BLaER1 treated with 17β-estradiol and CSF1 and Interleukin-3, amounts not matched to agents 10 nM and 100 nM (cell line): Measurements from ENCODE around the gene KTI12.
"Not testable (repeated sequence)": the region's sequence is repeated elsewhere in the genome, so short reads cannot be mapped to it uniquely, and the experiment has no call there.

ENCODE experiments used
- H3K27ac ChIP-seq, 11 experiments: shearing (Covaris generic); formaldehyde crosslinking; 2 replicates each; pipeline ENCODE4 v1.8.1; 2022
- H3K27me3 ChIP-seq, 11 experiments: shearing (Covaris generic); formaldehyde crosslinking; 2 replicates each; pipeline ENCODE4 v1.8.1; 2022
- H3K36me3 ChIP-seq, 11 experiments: shearing (Covaris generic); formaldehyde crosslinking; 2 replicates each; pipeline ENCODE4 v1.8.1; 2022
- H3K4me1 ChIP-seq, 10 experiments: shearing (Covaris generic); formaldehyde crosslinking; 2 replicates each; pipeline ENCODE4 v1.8.1; 2022
- H3K4me2 ChIP-seq, 11 experiments: shearing (Covaris generic); formaldehyde crosslinking; 2 replicates each; pipeline ENCODE4 v1.8.1; 2022
- H3K4me3 ChIP-seq, 10 experiments: shearing (Covaris generic); formaldehyde crosslinking; 2 replicates each; pipeline ENCODE4 v1.8.1; 2022
- H3K9ac ChIP-seq, 11 experiments: shearing (Covaris generic); formaldehyde crosslinking; 2 replicates each; pipeline ENCODE4 v1.8.1; 2022
- H3K9me3 ChIP-seq, 11 experiments: shearing (Covaris generic); formaldehyde crosslinking; replicated peaks in 1 of 11; 2 replicates each; pipeline ENCODE4 v1.8.1; 2022
- H4K20me1 ChIP-seq, 11 experiments: shearing (Covaris generic); formaldehyde crosslinking; 2 replicates each; pipeline ENCODE4 v1.8.1; 2022
- Cebpa-rat ChIP-seq, 11 experiments: shearing (Covaris generic); IDR thresholded peaks; 2 replicates each; pipeline ENCODE4 v1.8.1; 2022

Gene KTI12

GRCh38 chr1:52033190-52034049 lies at the start of gene KTI12:
Gene KTI12 (minus strand): TSS chr1:52033810. CDS start chr1:52033761, 49 bp downstream.
- Histone ChIP-seq H3K36me3 (peaks cover 32 to 80% (median 47%) of the 10 kb centered on the region in 11 experiments), H3K27ac (peak within 1 kb of the TSS; percentile 80 to 95 (median 93)), H3K9me3 (no peaks in the 10 kb centered on the region), H3K27me3 (no peaks in the 10 kb centered on the region), H4K20me1 (peaks cover 22 to 58% (median 36%) of the 10 kb centered on the region in 11 experiments; a peak in 21 of 22 replicates), H3K9ac (peak within 1 kb of the TSS; percentile 88 to 96 (median 91)), H3K4me1 (peaks cover 20 to 38% (median 26%) of the 10 kb centered on the region in 10 experiments), H3K4me3 (peak within 1 kb of the TSS; percentile 75 to 97 (median 92)), H3K4me2 (peak within 1 kb of the TSS; percentile 83 to 100 (median 91))
- TF ChIP-seq Cebpa-rat (IDR thresholded peaks at IDR 0.05) = no peak

GRCh38 chr1:52080014-52080415 lies 46.4 kb upstream of the KTI12 start:
- Histone ChIP-seq H3K27me3 (no peaks in the 10 kb centered on the region), H3K36me3 (peaks cover 63 to 100% (median 85%) of the 10 kb centered on the region in 11 experiments), H3K27ac (no peak overlapping the region), H3K4me3 (no peak overlapping the region), H3K9ac (no peak overlapping the region), H3K4me2 (no peak overlapping the region), H3K4me1 (peaks cover 0 to 10% (median 0%) of the 10 kb centered on the region in 10 experiments; a peak in 3 of 20 replicates), H4K20me1 (peaks cover 45 to 100% (median 82%) of the 10 kb centered on the region in 11 experiments; a peak in 21 of 22 replicates), H3K9me3 (no peaks in the 10 kb centered on the region)
- no peak for TF ChIP-seq Cebpa-rat (IDR thresholded peaks at IDR 0.05)

GRCh38 chr1:52077277-52077676 lies 43.7 kb upstream of the KTI12 start:
- Histone ChIP-seq H3K36me3 (peaks cover 69 to 100% (median 87%) of the 10 kb centered on the region in 11 experiments), H4K20me1 (peaks cover 50 to 100% (median 88%) of the 10 kb centered on the region in 11 experiments; a peak in 21 of 22 replicates)
- TF ChIP-seq Cebpa-rat (IDR thresholded peaks at IDR 0.05) = 0 out of 22 replicates have a peak, but pooled peaks of 1 of the 11 experiments have one; percentile 13
- not testable (repeated sequence) for H3K4me2 ChIP-seq, H3K27me3 ChIP-seq, H3K27ac ChIP-seq, H3K9me3 ChIP-seq, H3K9ac ChIP-seq, H3K4me1 ChIP-seq, H3K4me3 ChIP-seq

- no peak overlapping the region for H3K4me3 ChIP-seq
- H3K9ac ChIP-seq = no peak overlapping the region
- no peaks in the 10 kb centered on the region for H3K27me3 ChIP-seq
- H3K4me1 ChIP-seq = peaks cover 0 to 14% (median 0%) of the 10 kb centered on the region in 10 experiments; a peak in 7 of 20 replicates
- H3K9me3 ChIP-seq = no peaks in the 10 kb centered on the region
- H4K20me1 ChIP-seq = peaks cover 50 to 100% (median 95%) of the 10 kb centered on the region in 11 experiments; a peak in 21 of 22 replicates
- H3K4me2 ChIP-seq = no peak overlapping the region
- TF ChIP-seq Cebpa-rat (IDR thresholded peaks at IDR 0.05) = no peak
- no peak overlapping the region for H3K27ac ChIP-seq
- peaks cover 77 to 99% (median 95%) of the 10 kb centered on the region in 11 experiments for H3K36me3 ChIP-seq
Measured at GRCh38 chr1:52072291-52072690, 38.7 kb upstream of the KTI12 start.

- H3K36me3 ChIP-seq = peaks cover 85 to 99% (median 95%) of the 10 kb centered on the region in 11 experiments
- peaks cover 43 to 100% (median 85%) of the 10 kb centered on the region in 11 experiments; a peak in 21 of 22 replicates for H4K20me1 ChIP-seq
- no peak for TF ChIP-seq Cebpa-rat (IDR thresholded peaks at IDR 0.05)
- H3K4me1 ChIP-seq = peaks cover 0 to 14% (median 0%) of the 10 kb centered on the region in 10 experiments; a peak in 5 of 20 replicates
- no peak overlapping the region for H3K4me3 ChIP-seq
- no peak overlapping the region for H3K27ac ChIP-seq
- no peaks in the 10 kb centered on the region for H3K9me3 ChIP-seq
- no peaks in the 10 kb centered on the region for H3K27me3 ChIP-seq
- peak overlapping the region in 2 of 11 experiments; percentile 18 to 24; a peak in 3 of 22 replicates for H3K4me2 ChIP-seq
- no peak overlapping the region for H3K9ac ChIP-seq
Measured at GRCh38 chr1:52070704-52071103, 37.1 kb upstream of the KTI12 start.

GRCh38 chr1:52063192-52063591 lies 29.6 kb upstream of the KTI12 start:
- no peaks in the 10 kb centered on the region for H3K9me3 ChIP-seq
- H3K4me3 ChIP-seq = no peak overlapping the region
- H3K4me2 ChIP-seq = no peak overlapping the region
- H4K20me1 ChIP-seq = peaks cover 53 to 100% (median 67%) of the 10 kb centered on the region in 11 experiments; a peak in 21 of 22 replicates
- TF ChIP-seq Cebpa-rat (IDR thresholded peaks at IDR 0.05) = no peak
- H3K27me3 ChIP-seq = no peaks in the 10 kb centered on the region
- H3K36me3 ChIP-seq = peaks cover 81 to 95% (median 93%) of the 10 kb centered on the region in 11 experiments
- no peak overlapping the region for H3K9ac ChIP-seq
- peaks cover 12 to 18% (median 16%) of the 10 kb centered on the region in 10 experiments for H3K4me1 ChIP-seq
- no peak overlapping the region for H3K27ac ChIP-seq

- H3K4me3 ChIP-seq = no peak overlapping the region
- no peaks in the 10 kb centered on the region for H3K9me3 ChIP-seq
- no peaks in the 10 kb centered on the region for H3K27me3 ChIP-seq
- no peak overlapping the region for H3K27ac ChIP-seq
- H4K20me1 ChIP-seq = peaks cover 46 to 87% (median 64%) of the 10 kb centered on the region in 11 experiments; a peak in 19 of 22 replicates
- no peak overlapping the region for H3K9ac ChIP-seq
- H3K4me1 ChIP-seq = peaks cover 24 to 32% (median 28%) of the 10 kb centered on the region in 10 experiments
- no peak for TF ChIP-seq Cebpa-rat (IDR thresholded peaks at IDR 0.05)
- H3K36me3 ChIP-seq = peaks cover 59 to 71% (median 70%) of the 10 kb centered on the region in 11 experiments
- H3K4me2 ChIP-seq = no peak overlapping the region
Measured at GRCh38 chr1:52060822-52061221, 27.2 kb upstream of the KTI12 start.

GRCh38 chr1:52059888-52060287 lies 26.3 kb upstream of the KTI12 start:
- H3K4me2 ChIP-seq = peak overlapping the region in 7 of 11 experiments; percentile 73 to 97 (median 89); a peak in 8 of 22 replicates
- no peaks in the 10 kb centered on the region for H3K27me3 ChIP-seq
- no peak overlapping the region for H3K9ac ChIP-seq
- H4K20me1 ChIP-seq = peaks cover 40 to 78% (median 59%) of the 10 kb centered on the region in 11 experiments; a peak in 19 of 22 replicates
- H3K4me1 ChIP-seq = peaks cover 24 to 32% (median 28%) of the 10 kb centered on the region in 10 experiments
- H3K9me3 ChIP-seq = no peaks in the 10 kb centered on the region
- H3K36me3 ChIP-seq = peaks cover 49 to 62% (median 61%) of the 10 kb centered on the region in 11 experiments
- H3K27ac ChIP-seq = no peak overlapping the region
- no peak for TF ChIP-seq Cebpa-rat (IDR thresholded peaks at IDR 0.05)
- no peak overlapping the region for H3K4me3 ChIP-seq

- no peak for TF ChIP-seq Cebpa-rat (IDR thresholded peaks at IDR 0.05)
- Histone ChIP-seq H3K4me2 (peak overlapping the region; percentile 73 to 97 (median 91); a peak in 20 of 22 replicates), H3K27ac (peak overlapping the region in 1 of 11 experiments; percentile 98; a peak in 1 of 22 replicates)
Measured at GRCh38 chr1:52059321-52059720, 25.7 kb upstream of the KTI12 start.

More at GRCh38 chr1:52059321-52059720, 25.7 kb upstream of the KTI12 start:
- H3K9ac ChIP-seq = peak overlapping the region in 1 of 11 experiments; percentile 27; a peak in 1 of 22 replicates
- H3K4me1 ChIP-seq = peaks cover 25 to 33% (median 29%) of the 10 kb centered on the region in 10 experiments
- H3K27me3 ChIP-seq = no peaks in the 10 kb centered on the region
- H4K20me1 ChIP-seq = peaks cover 40 to 72% (median 62%) of the 10 kb centered on the region in 11 experiments; a peak in 19 of 22 replicates
- no peaks in the 10 kb centered on the region for H3K9me3 ChIP-seq
- no peak overlapping the region for H3K4me3 ChIP-seq
- peaks cover 44 to 56% (median 55%) of the 10 kb centered on the region in 11 experiments for H3K36me3 ChIP-seq
